SH-SY5Y (cell line): Measurements from ENCODE around the gene TNNC1.

ENCODE experiments used
- GATA2 ChIP-seq: IDR thresholded peaks from 2 replicates; pipeline ENCODE4 v1.6.1; 2011; ENCODE audit warnings: mild to moderate bottlenecking, low read depth, low read length
- GATA3 ChIP-seq: IDR thresholded peaks from 2 replicates; pipeline ENCODE4 v1.6.1; 2011; ENCODE audit warnings: low read depth, mild to moderate bottlenecking, low read length, moderate library complexity

- no peak for TF ChIP-seq GATA2
- TF ChIP-seq GATA3 = no peak
These were observed 3.2 kb downstream of the TNNC1 start for GRCh38 chr3:52450489-52451236.
